Fibroblast of gingiva (primary cell): ENCODE measurements around the gene PRAC1.

Experiments
- DNase-seq: peaks from one replicate; pipeline ENCODE4 v3.0.0-alpha.2; 2011; ENCODE audit warnings: low read depth

The PRAC1 gene

GRCh38 chr17:48722201-48722907, at the start of gene PRAC1:
TSS of gene PRAC1 (minus strand) at chr17:48722518. CDS start at chr17:48722392, 126 bp downstream.
- DNase-seq = no peak

- DNase-seq = no peak
These were observed 48.6 kb upstream of the PRAC1 start for GRCh38 chr17:48770954-48771353.

- DNase-seq = no peak
These were observed 46.8 kb upstream of the PRAC1 start for GRCh38 chr17:48769009-48769675.

- DNase-seq = no peak
These were observed 45.0 kb upstream of the PRAC1 start for GRCh38 chr17:48767263-48767774.

- no peak for DNase-seq
These were observed 38.8 kb upstream of the PRAC1 start for GRCh38 chr17:48761114-48761513.

- DNase-seq = no peak
These were observed 38.1 kb upstream of the PRAC1 start for GRCh38 chr17:48760411-48760810.

GRCh38 chr17:48759288-48759687, 37.0 kb upstream of the PRAC1 start:
- DNase-seq = no peak

GRCh38 chr17:48757524-48757961, 35.2 kb upstream of the PRAC1 start:
- no peak for DNase-seq

- no peak for DNase-seq
These were observed 34.5 kb upstream of the PRAC1 start for GRCh38 chr17:48756830-48757251.

- DNase-seq = no peak
These were observed 33.0 kb upstream of the PRAC1 start for GRCh38 chr17:48755356-48755755.

GRCh38 chr17:48754500-48755261, 32.4 kb upstream of the PRAC1 start:
- no peak for DNase-seq

GRCh38 chr17:48753794-48754499, 31.6 kb upstream of the PRAC1 start:
- DNase-seq = no peak

- no peak for DNase-seq
These were observed 30.3 kb upstream of the PRAC1 start for GRCh38 chr17:48752399-48753288.

- no peak for DNase-seq
These were observed 29.5 kb upstream of the PRAC1 start for GRCh38 chr17:48751733-48752398.

GRCh38 chr17:48751172-48751571, 28.9 kb upstream of the PRAC1 start:
- DNase-seq = no peak

- no peak for DNase-seq
These were observed 27.6 kb upstream of the PRAC1 start for GRCh38 chr17:48749621-48750553.

- DNase-seq = no peak
These were observed 26.6 kb upstream of the PRAC1 start for GRCh38 chr17:48748718-48749566.
